Ishikawa (cell line): ENCODE measurements around the gene BCL2A1.

Experiments
- CEBPB ChIP-seq: IDR thresholded peaks from 2 replicates; pipeline ENCODE4 v1.6.1; 2012
- CREB1 ChIP-seq: IDR thresholded peaks from 2 replicates; pipeline ENCODE4 v1.6.1; 2012; ENCODE audit warnings: low read depth
- EGR1 ChIP-seq: IDR thresholded peaks from 2 replicates; pipeline ENCODE4 v1.6.1; 2012
- EP300 ChIP-seq: IDR thresholded peaks from 2 replicates; pipeline ENCODE4 v1.6.1; 2012; ENCODE audit warnings: borderline replicate concordance
- FOXM1 ChIP-seq: IDR thresholded peaks from 2 replicates; pipeline ENCODE4 v1.6.1; 2012; ENCODE audit warnings: low read depth, borderline replicate concordance
- NFIC ChIP-seq: IDR thresholded peaks from 2 replicates; pipeline ENCODE4 v1.6.1; 2012
- RAD21 ChIP-seq: IDR thresholded peaks from 2 replicates; pipeline ENCODE4 v1.6.1; 2012; ENCODE audit warnings: low read depth
- TAF1 ChIP-seq: IDR thresholded peaks from 2 replicates; pipeline ENCODE4 v1.6.1; 2012; ENCODE audit warnings: low read depth, mild to moderate bottlenecking
- TCF12 ChIP-seq: IDR thresholded peaks from 2 replicates; pipeline ENCODE4 v1.6.1; 2012; ENCODE audit warnings: low read depth
- TEAD4 ChIP-seq: IDR thresholded peaks from 2 replicates; pipeline ENCODE4 v1.6.1; 2012
- YY1 ChIP-seq: IDR thresholded peaks from 2 replicates; pipeline ENCODE4 v1.6.1; 2012; ENCODE audit warnings: low read depth
- ZBTB7A ChIP-seq: IDR thresholded peaks from 2 replicates; pipeline ENCODE4 v1.6.1; 2012; ENCODE audit warnings: low read depth
- TF ChIP-seq, protein P1 (sequence below): IDR thresholded peaks from 2 replicates; pipeline ENCODE4 v1.6.1; 2012
- TF ChIP-seq, protein P2 (sequence below): IDR thresholded peaks from 2 replicates; pipeline ENCODE4 v1.6.1; 2012; ENCODE audit warnings: low read depth, mild to moderate bottlenecking
- TF ChIP-seq, protein P3 (sequence below): IDR thresholded peaks from 2 replicates; pipeline ENCODE4 v1.6.1; 2012

BCL2A1 gene

DNA sequence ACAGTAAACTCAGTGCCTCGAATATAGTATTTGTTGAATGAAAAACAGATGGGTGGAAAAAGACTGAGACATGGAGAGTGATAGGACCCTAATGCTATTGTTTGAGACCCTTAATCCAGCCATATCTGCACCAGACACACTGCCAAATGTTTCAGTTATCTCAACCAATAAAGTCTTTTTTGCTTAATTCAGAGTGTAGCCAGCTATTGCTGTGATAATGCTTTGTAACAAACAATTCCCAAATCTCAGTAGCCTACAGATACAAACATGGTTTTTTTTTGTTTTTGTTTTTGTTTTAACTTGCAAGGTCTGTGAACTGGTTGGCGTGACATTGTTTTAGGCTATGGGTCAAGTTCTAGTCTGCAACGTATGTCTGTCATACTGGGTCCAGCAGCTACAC, 17.0 kb upstream of the BCL2A1 start:
- TF ChIP-seq, protein P1, sequence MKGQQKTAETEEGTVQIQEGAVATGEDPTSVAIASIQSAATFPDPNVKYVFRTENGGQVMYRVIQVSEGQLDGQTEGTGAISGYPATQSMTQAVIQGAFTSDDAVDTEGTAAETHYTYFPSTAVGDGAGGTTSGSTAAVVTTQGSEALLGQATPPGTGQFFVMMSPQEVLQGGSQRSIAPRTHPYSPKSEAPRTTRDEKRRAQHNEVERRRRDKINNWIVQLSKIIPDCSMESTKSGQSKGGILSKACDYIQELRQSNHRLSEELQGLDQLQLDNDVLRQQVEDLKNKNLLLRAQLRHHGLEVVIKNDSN = no peak
- TF ChIP-seq, protein P2, sequence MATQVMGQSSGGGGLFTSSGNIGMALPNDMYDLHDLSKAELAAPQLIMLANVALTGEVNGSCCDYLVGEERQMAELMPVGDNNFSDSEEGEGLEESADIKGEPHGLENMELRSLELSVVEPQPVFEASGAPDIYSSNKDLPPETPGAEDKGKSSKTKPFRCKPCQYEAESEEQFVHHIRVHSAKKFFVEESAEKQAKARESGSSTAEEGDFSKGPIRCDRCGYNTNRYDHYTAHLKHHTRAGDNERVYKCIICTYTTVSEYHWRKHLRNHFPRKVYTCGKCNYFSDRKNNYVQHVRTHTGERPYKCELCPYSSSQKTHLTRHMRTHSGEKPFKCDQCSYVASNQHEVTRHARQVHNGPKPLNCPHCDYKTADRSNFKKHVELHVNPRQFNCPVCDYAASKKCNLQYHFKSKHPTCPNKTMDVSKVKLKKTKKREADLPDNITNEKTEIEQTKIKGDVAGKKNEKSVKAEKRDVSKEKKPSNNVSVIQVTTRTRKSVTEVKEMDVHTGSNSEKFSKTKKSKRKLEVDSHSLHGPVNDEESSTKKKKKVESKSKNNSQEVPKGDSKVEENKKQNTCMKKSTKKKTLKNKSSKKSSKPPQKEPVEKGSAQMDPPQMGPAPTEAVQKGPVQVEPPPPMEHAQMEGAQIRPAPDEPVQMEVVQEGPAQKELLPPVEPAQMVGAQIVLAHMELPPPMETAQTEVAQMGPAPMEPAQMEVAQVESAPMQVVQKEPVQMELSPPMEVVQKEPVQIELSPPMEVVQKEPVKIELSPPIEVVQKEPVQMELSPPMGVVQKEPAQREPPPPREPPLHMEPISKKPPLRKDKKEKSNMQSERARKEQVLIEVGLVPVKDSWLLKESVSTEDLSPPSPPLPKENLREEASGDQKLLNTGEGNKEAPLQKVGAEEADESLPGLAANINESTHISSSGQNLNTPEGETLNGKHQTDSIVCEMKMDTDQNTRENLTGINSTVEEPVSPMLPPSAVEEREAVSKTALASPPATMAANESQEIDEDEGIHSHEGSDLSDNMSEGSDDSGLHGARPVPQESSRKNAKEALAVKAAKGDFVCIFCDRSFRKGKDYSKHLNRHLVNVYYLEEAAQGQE = no peak
- TF ChIP-seq EGR1 (no peak), TEAD4 (no peak), TCF12 (no peak), NFIC (no peak), CEBPB (no peak), FOXM1 (no peak), YY1 (no peak), CREB1 (no peak), RAD21 (no peak), ZBTB7A (no peak)
- TF ChIP-seq, protein P3, sequence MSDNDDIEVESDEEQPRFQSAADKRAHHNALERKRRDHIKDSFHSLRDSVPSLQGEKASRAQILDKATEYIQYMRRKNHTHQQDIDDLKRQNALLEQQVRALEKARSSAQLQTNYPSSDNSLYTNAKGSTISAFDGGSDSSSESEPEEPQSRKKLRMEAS = no peak

DNA sequence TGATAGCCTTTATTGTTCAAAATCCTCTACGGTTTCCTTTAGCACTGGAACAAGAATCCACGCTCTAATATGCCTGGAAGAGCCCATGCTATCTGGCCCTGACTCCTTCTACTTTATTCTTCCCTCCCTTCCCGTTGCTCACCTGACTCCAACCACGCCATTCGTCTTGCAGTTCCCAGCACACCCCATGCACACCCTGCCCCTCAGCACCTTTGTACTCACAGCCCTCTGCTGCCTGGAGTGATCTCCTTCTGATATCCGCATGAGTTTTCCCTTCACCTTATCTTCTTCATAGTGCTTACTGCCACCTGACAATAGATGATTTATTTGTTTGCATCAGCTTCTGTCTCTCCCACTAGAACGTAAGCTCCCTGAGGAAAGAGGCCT, 16.6 kb upstream of the BCL2A1 start:
- TF ChIP-seq CEBPB = no peak
- no peak for TF ChIP-seq EP300
- TF ChIP-seq TEAD4 = no peak
- no peak for TF ChIP-seq YY1
- TF ChIP-seq TAF1 = no peak
- TF ChIP-seq, protein P2 = no peak
- no peak for TF ChIP-seq EGR1
- TF ChIP-seq, protein P3 = no peak
- no peak for TF ChIP-seq CREB1

DNA sequence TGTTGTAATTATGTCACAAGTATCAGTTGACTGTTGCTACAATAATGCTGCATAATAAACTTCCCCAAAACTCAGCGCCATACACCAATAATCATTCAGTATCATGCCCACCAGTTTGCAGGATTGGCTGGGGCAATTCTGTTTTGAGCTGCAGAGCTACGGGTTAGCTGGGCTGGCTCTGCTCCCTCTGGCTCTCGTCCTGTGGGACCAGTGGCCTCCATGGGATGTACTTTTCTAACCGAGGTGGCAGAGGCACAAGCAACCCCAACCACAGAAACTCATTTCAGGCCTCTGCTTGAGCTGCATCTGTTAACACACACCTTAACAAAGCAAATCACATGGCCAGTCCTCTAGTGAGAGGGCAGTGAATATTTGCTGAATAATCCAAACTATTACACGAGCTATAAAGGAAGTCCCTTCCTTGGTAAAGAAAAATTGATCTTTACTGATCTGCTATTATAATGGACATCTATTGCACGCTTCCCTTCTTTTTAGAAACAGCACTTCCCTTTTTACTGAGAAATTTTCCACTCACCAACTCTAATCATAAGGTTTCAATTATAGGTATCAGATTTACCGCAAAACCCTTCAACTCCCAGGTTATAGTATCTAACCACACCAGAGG, 10.9 kb upstream of the BCL2A1 start:
- TF ChIP-seq CREB1 (no peak), EGR1 (no peak), FOXM1 (no peak), CEBPB (no peak), YY1 (no peak), RAD21 (no peak), NFIC (no peak), TAF1 (no peak), ZBTB7A (no peak), TEAD4 (no peak), EP300 (no peak), TCF12 (no peak)
- TF ChIP-seq, protein P3 = no peak
- TF ChIP-seq, protein P1 = no peak
- TF ChIP-seq, protein P2 = no peak

DNA sequence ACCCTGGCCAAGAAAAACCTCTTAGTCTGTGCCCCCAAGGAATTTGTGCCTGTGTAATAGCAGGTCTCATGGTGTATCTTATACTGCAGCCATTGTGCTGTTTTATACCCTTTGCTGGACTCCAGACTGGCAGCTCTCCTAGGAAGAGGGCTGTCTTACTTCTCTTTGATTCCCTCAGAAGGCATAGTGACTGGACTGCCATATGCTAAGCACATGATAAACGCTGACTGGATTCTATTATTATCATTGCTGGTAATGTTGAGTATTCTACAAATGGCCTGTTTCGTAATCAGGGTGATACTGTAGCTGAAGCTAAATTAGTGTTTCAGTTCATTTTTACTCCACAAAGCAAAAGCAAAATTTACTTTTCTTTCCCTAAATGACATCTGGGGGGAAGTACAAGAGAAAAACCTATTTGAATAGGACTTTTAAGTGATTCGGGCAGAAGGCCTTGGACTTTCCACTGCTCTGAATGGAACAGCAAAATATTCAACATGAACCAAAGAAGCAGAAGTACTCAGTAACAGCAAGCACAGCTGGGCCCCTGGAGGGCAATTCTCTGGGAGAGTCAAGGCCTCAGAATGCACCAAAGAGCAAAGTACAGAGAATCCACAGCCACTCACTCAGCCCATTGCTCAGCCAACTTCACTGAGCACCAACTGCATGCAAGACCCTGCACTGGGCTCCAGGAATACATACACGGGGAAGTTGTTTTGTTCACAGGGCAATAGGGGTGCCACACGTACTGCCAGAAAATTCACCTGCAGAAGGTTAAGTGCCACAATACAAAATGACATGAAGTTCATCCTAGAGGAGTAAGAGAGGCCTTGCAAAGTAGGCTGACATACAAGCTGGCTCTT, 7.9 kb upstream of the BCL2A1 start:
- TF ChIP-seq NFIC (no peak), ZBTB7A (no peak), YY1 (no peak), CEBPB (no peak), EP300 (no peak), EGR1 (no peak), CREB1 (no peak)
- TF ChIP-seq, protein P1 = no peak
